COLO668 (cell line): ENCODE measurements around the gene BCL3.
A peak's percentile ranks its signal among the peaks of the same experiment; 100 is the strongest.

Source experiments
- DNase-seq: peaks from one replicate; lab custom pipeline; 2025; ENCODE audit not compliant: unreplicated experiment; lab: John Stamatoyannopoulos, UW

BCL3 gene

GRCh38 chr19:44785271-44785670 lies 36.8 kb downstream of the BCL3 start:
- no peak for DNase-seq

DNA sequence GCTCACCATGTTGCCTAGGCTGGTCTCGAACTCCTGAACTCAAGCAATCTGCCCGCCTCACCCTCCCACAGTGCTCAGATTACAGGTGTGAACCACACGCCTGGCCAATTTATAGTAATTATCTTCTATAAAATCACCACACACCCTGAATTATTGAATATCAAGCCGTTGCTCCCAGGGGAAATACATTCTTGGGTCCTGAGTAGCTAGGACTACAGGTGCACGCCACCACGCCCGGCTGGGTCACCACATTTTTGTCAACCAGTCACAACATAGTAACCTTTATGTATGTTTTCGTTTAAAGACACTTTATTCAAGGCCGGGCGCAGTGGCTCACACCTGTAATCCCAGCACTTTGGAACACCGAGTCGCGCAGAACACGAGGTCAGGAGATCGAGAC lies 37.5 kb downstream of the BCL3 start:
- no peak for DNase-seq

GRCh38 chr19:44788971-44789370 lies 40.5 kb downstream of the BCL3 start:
- DNase-seq: no peak

DNA sequence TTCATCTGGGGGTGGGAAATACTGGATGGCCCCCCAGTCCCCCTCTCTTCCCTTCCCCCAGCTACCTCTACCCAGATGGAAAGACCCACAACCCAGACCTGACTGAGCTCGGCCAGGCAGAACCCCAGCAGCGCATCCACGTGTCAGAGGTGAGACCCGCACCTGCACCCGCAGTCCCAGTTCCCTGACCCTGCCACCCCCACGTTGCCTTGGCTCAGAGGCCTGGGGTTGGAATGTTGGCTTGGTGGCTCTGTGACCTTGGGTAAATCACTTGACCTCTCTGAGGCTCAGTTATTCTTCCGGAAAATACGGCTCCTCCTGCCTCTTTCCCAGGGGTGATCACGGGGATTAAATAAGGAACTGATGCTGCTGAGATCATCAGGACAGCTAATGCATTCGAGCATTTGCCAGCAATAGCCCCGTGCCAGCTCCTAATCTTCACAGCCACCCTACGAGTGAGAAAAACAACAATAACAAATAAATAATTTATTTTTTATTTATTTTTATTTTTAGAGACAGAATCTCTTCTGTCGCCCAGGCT lies 41.5 kb downstream of the BCL3 start:
- no peak for DNase-seq

- peak; percentile 89 for DNase-seq
These were observed 43.8 kb downstream of the BCL3 start for GRCh38 chr19:44792281-44792680.

DNA sequence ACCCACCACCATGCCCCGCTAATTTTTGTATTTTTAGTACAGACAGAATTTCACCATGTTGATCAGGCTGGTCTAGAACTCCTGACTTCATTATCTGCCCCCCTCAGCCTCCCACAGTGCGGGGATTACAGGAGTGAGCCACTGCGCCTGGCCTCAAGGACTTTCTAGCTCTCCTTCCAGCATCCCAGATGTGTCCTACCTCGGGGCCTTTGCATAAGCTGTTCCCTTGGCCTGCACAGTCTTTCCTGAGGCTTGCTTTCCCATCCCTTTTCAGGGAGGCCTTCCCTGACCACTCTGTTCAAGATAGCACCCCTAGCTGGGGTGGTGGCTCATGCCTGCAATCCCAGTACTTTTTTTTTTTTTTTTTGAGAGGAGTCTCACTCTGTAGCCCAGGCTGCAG lies 46.1 kb downstream of the BCL3 start:
- DNase-seq: no peak

- no peak for DNase-seq
These were observed 47.0 kb downstream of the BCL3 start for GRCh38 chr19:44795398-44795987.

DNA sequence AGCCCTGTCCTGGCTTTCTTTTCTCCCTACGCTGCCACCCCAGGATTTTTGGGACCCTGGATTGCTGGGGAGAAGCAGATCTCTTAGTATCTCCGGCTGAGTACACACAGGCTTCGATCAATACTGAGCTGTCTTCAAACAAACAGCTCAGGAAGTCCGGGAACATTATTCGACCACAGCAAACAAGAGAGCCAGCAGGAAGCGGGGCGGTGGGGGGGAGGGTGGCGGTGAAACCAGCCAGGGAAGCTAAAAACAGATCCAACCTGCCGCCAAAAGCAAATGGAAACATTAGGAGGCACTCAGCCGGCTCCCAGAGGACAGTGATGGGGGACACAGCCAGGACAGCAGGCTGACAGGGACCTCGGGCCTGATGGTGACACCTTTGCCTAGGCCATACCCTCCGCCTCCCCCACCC lies 48.2 kb downstream of the BCL3 start:
- DNase-seq: peak; percentile 89

- no peak for DNase-seq
These were observed 51.3 kb downstream of the BCL3 start for GRCh38 chr19:44799627-44800346.

DNA sequence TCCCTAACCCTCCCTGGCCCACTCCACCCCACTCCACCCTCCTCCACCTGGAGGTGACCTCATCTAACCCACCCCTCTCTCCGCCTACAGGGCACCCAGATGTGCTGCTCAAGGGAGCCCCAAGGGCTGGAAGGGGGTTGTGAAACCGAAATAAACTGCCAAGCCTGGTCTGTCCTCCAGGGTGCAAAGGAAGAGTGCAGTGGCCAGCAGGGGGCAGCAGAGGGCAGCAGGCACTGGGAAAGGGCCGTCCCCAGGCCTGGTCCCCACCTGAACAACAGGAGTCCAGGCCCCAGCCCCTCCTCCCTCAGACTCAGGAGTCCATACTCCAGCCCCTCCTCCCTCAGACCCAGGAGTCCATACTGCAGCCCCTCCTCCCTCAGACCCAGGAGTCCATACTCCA lies 52.0 kb downstream of the BCL3 start:
- DNase-seq: peak; percentile 87

DNA sequence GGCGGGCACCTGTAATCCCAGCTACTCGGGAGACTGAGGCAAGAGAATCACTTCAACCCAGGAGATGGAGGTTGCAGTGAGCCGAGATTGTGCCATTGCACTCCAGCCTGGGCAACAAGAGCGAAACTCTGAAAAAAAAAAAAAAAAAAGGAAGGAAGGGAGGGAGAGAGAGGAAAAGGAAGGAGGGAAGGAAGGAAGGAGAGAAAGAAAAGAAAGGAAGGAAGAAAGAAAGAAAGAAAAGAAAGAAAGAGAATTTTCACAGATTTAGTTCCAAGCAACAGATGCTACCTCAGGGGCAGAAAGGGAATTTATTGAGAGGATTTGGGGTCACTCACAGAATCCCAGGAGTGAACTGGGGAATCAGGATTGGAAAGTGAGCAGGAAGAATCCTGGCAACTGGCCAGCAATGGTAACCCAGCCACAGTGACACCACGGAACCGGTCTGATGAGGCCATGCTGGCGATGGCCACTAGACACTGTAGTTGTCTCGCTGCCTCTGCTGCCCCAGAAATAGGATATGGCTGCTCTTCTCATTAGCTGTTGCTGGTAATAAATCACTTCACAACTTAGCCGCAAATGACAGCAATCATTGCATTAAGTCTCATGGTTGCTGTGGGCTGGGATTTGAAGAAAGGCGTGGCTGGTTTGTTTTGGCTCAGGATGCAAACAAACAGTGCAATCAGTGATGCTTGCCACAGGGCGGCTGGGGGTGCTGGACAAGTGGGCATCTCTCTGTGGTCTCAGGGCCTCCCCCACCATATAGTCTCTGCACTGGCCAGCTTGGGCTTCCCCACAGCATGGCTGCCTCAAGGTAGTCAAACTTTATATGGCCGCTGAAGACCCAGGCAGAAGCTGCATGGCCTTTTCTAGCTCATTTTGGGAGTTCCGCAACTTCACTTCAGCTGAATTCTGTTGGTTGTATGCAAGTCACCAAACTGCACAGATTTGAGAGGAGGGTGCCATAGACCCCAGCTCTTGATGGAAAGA lies 55.2 kb downstream of the BCL3 start:
- peak; percentile 84 for DNase-seq

DNA sequence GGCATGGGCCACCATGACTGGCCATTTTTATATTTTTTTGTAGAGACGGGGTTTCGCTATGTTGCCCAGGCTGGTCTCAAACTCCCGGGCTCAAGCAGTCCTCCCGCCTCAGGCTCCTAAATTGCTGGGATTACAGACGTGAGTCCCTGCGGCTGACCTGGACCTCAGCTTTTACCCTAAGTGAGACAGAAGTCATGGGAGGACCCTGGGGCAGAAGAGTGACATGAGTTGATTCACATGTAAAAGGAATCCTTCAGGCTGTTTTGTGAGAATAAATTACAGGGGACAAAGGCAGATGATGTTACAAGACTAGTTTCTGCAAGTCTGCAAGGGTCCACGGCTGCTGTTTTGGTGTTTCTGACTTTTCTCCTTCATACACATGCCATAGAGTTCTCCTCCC lies 57.8 kb downstream of the BCL3 start:
- DNase-seq: no peak

GRCh38 chr19:44807162-44807561 lies 58.7 kb downstream of the BCL3 start:
- DNase-seq: peak; percentile 90

GRCh38 chr19:44807652-44808462 lies 59.3 kb downstream of the BCL3 start:
- DNase-seq: peak; percentile 34

DNA sequence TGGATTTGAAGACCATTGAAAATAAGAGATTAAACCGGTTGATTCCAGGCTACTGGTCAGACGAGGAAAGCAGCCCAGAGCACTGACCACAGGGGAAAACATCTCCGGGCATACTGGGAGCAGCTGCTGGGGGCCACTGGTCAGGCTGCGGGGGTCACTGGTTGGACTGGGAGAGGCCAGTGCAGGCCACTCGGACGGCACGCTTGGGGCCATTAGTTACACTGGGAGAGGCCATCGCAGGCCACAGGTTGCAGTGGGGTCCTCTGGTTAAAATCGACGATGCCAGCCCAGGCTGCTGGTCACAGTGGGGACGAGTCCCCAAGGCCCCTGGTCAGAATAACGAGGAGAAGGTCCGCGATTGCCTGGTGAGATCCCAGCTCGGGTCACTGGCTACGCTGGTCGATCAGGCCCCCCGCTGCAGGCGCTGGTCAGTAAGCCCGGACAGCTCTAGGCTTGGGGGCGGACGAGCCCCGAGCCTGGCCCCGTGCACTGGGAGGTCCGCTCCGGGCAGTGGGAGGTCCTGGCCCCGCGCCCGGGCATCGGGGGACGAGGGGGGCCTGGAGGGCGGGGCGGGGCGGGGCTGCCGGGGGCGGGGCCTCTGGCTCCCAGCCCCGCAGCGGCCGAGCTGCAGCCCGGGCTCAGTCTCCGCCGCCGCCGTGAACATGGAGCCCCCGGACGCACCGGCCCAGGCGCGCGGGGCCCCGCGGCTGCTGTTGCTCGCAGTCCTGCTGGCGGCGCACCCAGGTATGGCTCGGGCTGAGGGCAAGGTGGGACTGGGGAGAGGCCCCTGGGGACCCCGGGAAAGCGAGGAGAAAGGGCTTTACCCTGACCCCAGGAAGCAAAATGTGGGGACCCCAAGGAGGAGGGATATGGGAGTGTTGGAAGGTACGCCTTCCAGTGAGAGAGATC lies 60.2 kb downstream of the BCL3 start, which contains the start of gene BCAM:
Gene BCAM, plus strand, starts transcription at position 641 of the 909 bp plus-strand sequence. Its CDS starts 22 bp downstream, at position 663.
- peak; percentile 66 for DNase-seq
